ENCODE results near the gene RTTN. TPM values are rescaled to one million over a fixed set of nuclear protein-coding genes. Genes with fewer than 3 reads are reported as not detected.

Gene RTTN
- total and polyA plus RNA-seq, 2 donors from 2014 or later = 6.3 to 12.3 TPM

- TF ChIP-seq CTCF (IDR thresholded peaks at IDR 0.05; ENCODE audit: borderline replicate concordance, extremely low read depth, insufficient read depth) = no peak
- Histone ChIP-seq H3K4me1 (ENCODE audit: control insufficient read depth in 2 of 3, insufficient read depth in 2 of 3, low read depth in 1 of 3, low read length in 3 of 3) (no peaks in the 10 kb centered on the region), H3K27me3 (ENCODE audit: control insufficient read depth, insufficient read depth, low read length) (no peaks in the 10 kb centered on the region), H3K9ac (ENCODE audit: low read length in 3 of 3) (no peak overlapping the region), H3K4me3 (ENCODE audit: low read length in 3 of 3) (peak overlapping the region in 2 of 3 donors; percentile 36 to 59), H3K36me3 (ENCODE audit: control insufficient read depth in 2 of 3, insufficient read depth in 3 of 3, low read length in 3 of 3) (peaks cover 0 to 12% (median 6%) of the 10 kb centered on the region in 3 donors), H3K9me3 (ENCODE audit: control insufficient read depth in 2 of 3, insufficient read depth in 1 of 3, low read length in 3 of 3) (no peaks in the 10 kb centered on the region), H3K27ac (ENCODE audit: low read depth in 2 of 2, low read length in 2 of 2) (peak overlapping the region in 1 of 2 donors; percentile 36)
- DNase-seq = no peak
- intact Hi-C loops (cut with DNase I) = loop anchor here (5.0 kb wide), 1 partner anchor 235 kb away; no protein-coding TSS in a partner anchor
- no peak for FAIRE-seq
Measured at GRCh38 chr18:70197026-70197425, 8.5 kb downstream of the RTTN start.

- no peaks in the 10 kb centered on the region for H3K4me1 ChIP-seq (ENCODE audit: control insufficient read depth in 2 of 3, insufficient read depth in 2 of 3, low read depth in 1 of 3, low read length in 3 of 3)
- H3K9ac ChIP-seq (ENCODE audit: low read length in 3 of 3) = no peak overlapping the region
- H3K27me3 ChIP-seq (ENCODE audit: control insufficient read depth, insufficient read depth, low read length) = no peaks in the 10 kb centered on the region
- H3K9me3 ChIP-seq (ENCODE audit: control insufficient read depth in 2 of 3, insufficient read depth in 1 of 3, low read length in 3 of 3) = no peaks in the 10 kb centered on the region
- peak; percentile 92 for FAIRE-seq
- peak in 3 of 5 donors; percentile 21 to 55 (median 55) for DNase-seq
- H3K4me3 ChIP-seq (ENCODE audit: low read length in 3 of 3) = peak overlapping the region in 2 of 3 donors; percentile 36 to 59
- intact Hi-C loops (cut with DNase I) = loop anchor here (5.0 kb wide), 1 partner anchor 236 kb away; no protein-coding TSS in a partner anchor
- peak; percentile 71 for TF ChIP-seq CTCF (IDR thresholded peaks at IDR 0.05; ENCODE audit: borderline replicate concordance, extremely low read depth, insufficient read depth)
- H3K27ac ChIP-seq (ENCODE audit: low read depth in 2 of 2, low read length in 2 of 2) = no peak overlapping the region
- H3K36me3 ChIP-seq (ENCODE audit: control insufficient read depth in 2 of 3, insufficient read depth in 3 of 3, low read length in 3 of 3) = peaks cover 0 to 12% (median 8%) of the 10 kb centered on the region in 3 donors
Measured at GRCh38 chr18:70195852-70196434, 9.5 kb downstream of the RTTN start.

- H3K9me3 ChIP-seq (ENCODE audit: control insufficient read depth in 2 of 3, insufficient read depth in 1 of 3, low read length in 3 of 3) = no peaks in the 10 kb centered on the region
- intact Hi-C loops (cut with DNase I) = loop anchor here (5.0 kb wide), 1 partner anchor 237 kb away; no protein-coding TSS in a partner anchor
- no peak for FAIRE-seq
Measured at GRCh38 chr18:70195014-70195614, 10.4 kb downstream of the RTTN start.

More at GRCh38 chr18:70195014-70195614, 10.4 kb downstream of the RTTN start:
- no peak overlapping the region for H3K4me3 ChIP-seq (ENCODE audit: low read length in 3 of 3)
- TF ChIP-seq CTCF (IDR thresholded peaks at IDR 0.05; ENCODE audit: borderline replicate concordance, extremely low read depth, insufficient read depth) = no peak
- peaks cover 0 to 8% (median 7%) of the 10 kb centered on the region in 3 donors for H3K36me3 ChIP-seq (ENCODE audit: control insufficient read depth in 2 of 3, insufficient read depth in 3 of 3, low read length in 3 of 3)
- H3K27me3 ChIP-seq (ENCODE audit: control insufficient read depth, insufficient read depth, low read length) = no peaks in the 10 kb centered on the region
- no peak overlapping the region for H3K9ac ChIP-seq (ENCODE audit: low read length in 3 of 3)
- no peak overlapping the region for H3K27ac ChIP-seq (ENCODE audit: low read depth in 2 of 2, low read length in 2 of 2)
- H3K4me1 ChIP-seq (ENCODE audit: control insufficient read depth in 2 of 3, insufficient read depth in 2 of 3, low read depth in 1 of 3, low read length in 3 of 3) = no peaks in the 10 kb centered on the region
- no peak for DNase-seq

All from kidney (tissue), 14 donors.